ENCODE measurements around the gene CYP4F12. TPM values are rescaled to one million over a fixed set of nuclear protein-coding genes. Genes with fewer than 3 reads are reported as not detected.

Gene CYP4F12
- total and polyA plus RNA-seq, 11 donors, result 1.1 to 8.9 (median 3.1) TPM

GRCh38 chr19:15714638-15715037 lies 41.8 kb downstream of the CYP4F12 start:
- H3K4me1 ChIP-seq, result no peaks in the 10 kb centered on the region
- no peak for DNase-seq
- 44 to 53% (median 51%) methylated on average over 3 of the region's 3 CpGs for WGBS, 4 donors
- H3K4me3 ChIP-seq, result no peak overlapping the region
- no peak for TF ChIP-seq CTCF (IDR thresholded peaks at IDR 0.05)
- TF ChIP-seq POLR2A (IDR thresholded peaks at IDR 0.05), result no peak
- ATAC-seq, result no peak
- intact Hi-C loops (cut with DNase I), result no loop called here
- no peaks in the 10 kb centered on the region for H3K36me3 ChIP-seq
- peaks cover 0 to 11% (median 0%) of the 10 kb centered on the region in 9 donors for H3K27me3 ChIP-seq
- peaks cover 0 to 8% (median 0%) of the 10 kb centered on the region in 12 donors for H3K9me3 ChIP-seq
- H3K27ac ChIP-seq, result no peak overlapping the region

GRCh38 chr19:15715642-15716041 lies 42.8 kb downstream of the CYP4F12 start:
- Histone ChIP-seq H3K27ac (no peak overlapping the region), H3K4me1 (no peaks in the 10 kb centered on the region), H3K9me3 (peaks cover 0 to 8% (median 0%) of the 10 kb centered on the region in 12 donors), H3K36me3 (no peaks in the 10 kb centered on the region), H3K4me3 (no peak overlapping the region), H3K27me3 (peaks cover 0 to 13% (median 0%) of the 10 kb centered on the region in 9 donors)
- ATAC-seq (no peak), DNase-seq (no peak)
- WGBS, 4 donors, result 75 to 86% (median 83%) methylated on average over 1 of the region's 1 CpG
- intact Hi-C loops (cut with DNase I), result no loop called here
- TF ChIP-seq POLR2A (IDR thresholded peaks at IDR 0.05) (no peak), CTCF (IDR thresholded peaks at IDR 0.05) (no peak)

GRCh38 chr19:15717809-15718208 lies 44.9 kb downstream of the CYP4F12 start:
- H3K9me3 ChIP-seq, result peaks cover 0 to 7% (median 0%) of the 10 kb centered on the region in 12 donors
- no peak for DNase-seq
- TF ChIP-seq CTCF (IDR thresholded peaks at IDR 0.05) (no peak), POLR2A (IDR thresholded peaks at IDR 0.05) (no peak)
- no peaks in the 10 kb centered on the region for H3K36me3 ChIP-seq
- WGBS, 4 donors, result 13 to 30% (median 19%) methylated on average over 5 to 6 of the region's 6 CpGs
- no peak overlapping the region for H3K4me3 ChIP-seq
- no peak overlapping the region for H3K27ac ChIP-seq
- intact Hi-C loops (cut with DNase I), result no loop called here
- ATAC-seq, result no peak
- H3K27me3 ChIP-seq, result peaks cover 0 to 19% (median 2%) of the 10 kb centered on the region in 9 donors
- H3K4me1 ChIP-seq, result no peaks in the 10 kb centered on the region

GRCh38 chr19:15721268-15721667 lies 48.4 kb downstream of the CYP4F12 start:
- no peaks in the 10 kb centered on the region for H3K36me3 ChIP-seq
- 79 to 88% (median 80%) methylated on average over 1 of the region's 1 CpG for WGBS, 4 donors
- no peak for DNase-seq
- H3K9me3 ChIP-seq, result peaks cover 0 to 7% (median 0%) of the 10 kb centered on the region in 12 donors
- intact Hi-C loops (cut with DNase I), result no loop called here
- no peak overlapping the region for H3K4me3 ChIP-seq
- peaks cover 0 to 39% (median 3%) of the 10 kb centered on the region in 9 donors for H3K27me3 ChIP-seq
- TF ChIP-seq CTCF (IDR thresholded peaks at IDR 0.05), result no peak
- no peak for TF ChIP-seq POLR2A (IDR thresholded peaks at IDR 0.05)
- H3K27ac ChIP-seq, result no peak overlapping the region
- H3K4me1 ChIP-seq, result no peaks in the 10 kb centered on the region
- ATAC-seq, result no peak
